ENCODE data around the gene UNC45B.

GRCh38 chr17:35188111-35188510, 40.5 kb downstream of the UNC45B start:
- TF ChIP-seq, protein P1, sequence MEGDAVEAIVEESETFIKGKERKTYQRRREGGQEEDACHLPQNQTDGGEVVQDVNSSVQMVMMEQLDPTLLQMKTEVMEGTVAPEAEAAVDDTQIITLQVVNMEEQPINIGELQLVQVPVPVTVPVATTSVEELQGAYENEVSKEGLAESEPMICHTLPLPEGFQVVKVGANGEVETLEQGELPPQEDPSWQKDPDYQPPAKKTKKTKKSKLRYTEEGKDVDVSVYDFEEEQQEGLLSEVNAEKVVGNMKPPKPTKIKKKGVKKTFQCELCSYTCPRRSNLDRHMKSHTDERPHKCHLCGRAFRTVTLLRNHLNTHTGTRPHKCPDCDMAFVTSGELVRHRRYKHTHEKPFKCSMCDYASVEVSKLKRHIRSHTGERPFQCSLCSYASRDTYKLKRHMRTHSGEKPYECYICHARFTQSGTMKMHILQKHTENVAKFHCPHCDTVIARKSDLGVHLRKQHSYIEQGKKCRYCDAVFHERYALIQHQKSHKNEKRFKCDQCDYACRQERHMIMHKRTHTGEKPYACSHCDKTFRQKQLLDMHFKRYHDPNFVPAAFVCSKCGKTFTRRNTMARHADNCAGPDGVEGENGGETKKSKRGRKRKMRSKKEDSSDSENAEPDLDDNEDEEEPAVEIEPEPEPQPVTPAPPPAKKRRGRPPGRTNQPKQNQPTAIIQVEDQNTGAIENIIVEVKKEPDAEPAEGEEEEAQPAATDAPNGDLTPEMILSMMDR (IDR thresholded peaks at IDR 0.05): no peak
- no peak for TF ChIP-seq POLR2A (IDR thresholded peaks at IDR 0.05)

Data from testis (tissue), 2 donors.